Suprapubic skin (tissue), 4 donors: ENCODE measurements around the gene RAB19. TPM values are rescaled to one million over a fixed set of nuclear protein-coding genes. Genes with fewer than 3 reads are reported as not detected.

Experiments
- DNase-seq, 2 donors: peaks; one replicate each; pipeline ENCODE4 v3.0.0-alpha.2; 2019; ENCODE audit warnings: low spot score in 2 of 2
- H3K27ac ChIP-seq: fragments of 200-600 bp; sonication (generic); one replicate; pipeline ENCODE4 v1.5.1; 2019
- H3K27me3 ChIP-seq: fragments of 200-600 bp; sonication (generic); one replicate; pipeline ENCODE4 v1.5.1; 2019
- H3K36me3 ChIP-seq: fragments of 200-600 bp; sonication (generic); one replicate; pipeline ENCODE4 v1.5.1; 2019
- H3K4me1 ChIP-seq: fragments of 200-600 bp; sonication (generic); one replicate; pipeline ENCODE4 v1.5.1; 2019
- H3K4me3 ChIP-seq: fragments of 200-600 bp; sonication (generic); one replicate; pipeline ENCODE4 v1.5.1; 2019; ENCODE audit warnings: mild to moderate bottlenecking
- H3K9me3 ChIP-seq: fragments of 200-600 bp; sonication (generic); one replicate; pipeline ENCODE4 v1.5.1; 2019
- CTCF ChIP-seq, 2 donors: fragments of 200-600 bp in 1 of 2; fragments of 450-650 bp in 1 of 2; sonication (generic) in 1 of 2; IDR thresholded peaks; one replicate each; pipeline ENCODE4 v1.5.1; 2016 to 2019; ENCODE audit warnings: antibody characterized with exemption in 2 of 2, mild to moderate bottlenecking in 1 of 2, moderate library complexity in 1 of 2
- EP300 ChIP-seq: sonication (generic); formaldehyde crosslinking; IDR thresholded peaks from one replicate; pipeline ENCODE4 v1.6.1; 2017; ENCODE audit warnings: antibody characterized with exemption
- POLR2A ChIP-seq, 2 donors: fragments of 450-650 bp; IDR thresholded peaks; one replicate each; pipeline ENCODE4 v1.6.1; 2017; ENCODE audit warnings: antibody characterized with exemption in 2 of 2, mild to moderate bottlenecking in 2 of 2, moderate library complexity in 2 of 2
- POLR2AphosphoS5 ChIP-seq, 3 donors: sonication (generic); formaldehyde crosslinking; IDR thresholded peaks; one replicate each; pipeline ENCODE4 v1.6.1; 2017; ENCODE audit warnings: antibody characterized with exemption in 3 of 3
- WGBS: methylation state at CpG from one replicate; pipeline ENCODE4 v1.1.5; 2018; 5-methylcytosine and 5-hydroxymethylcytosine counted together
- total RNA-seq, 4 donors: library from RNA; depleted of rRNA; stranded (reverse); fragments of >200 nt; gene quantifications; one replicate each; pipeline ENCODE4 v1.1.0, GENCODE V29; 2016

RAB19 gene
- total RNA-seq, 4 donors from 2014 or later: 0.89 to 5.3 TPM; not detected in 2

- H3K27ac ChIP-seq: no peak overlapping the region
- no peaks in the 10 kb centered on the region for H3K27me3 ChIP-seq
- no peak overlapping the region for H3K4me3 ChIP-seq
- no peaks in the 10 kb centered on the region for H3K4me1 ChIP-seq
- H3K9me3 ChIP-seq: no peaks in the 10 kb centered on the region
- H3K36me3 ChIP-seq: no peaks in the 10 kb centered on the region
- TF ChIP-seq CTCF (IDR thresholded peaks at IDR 0.05) (no peak), POLR2AphosphoS5 (IDR thresholded peaks at IDR 0.05) (no peak), POLR2A (IDR thresholded peaks at IDR 0.05) (no peak)
- no peak for DNase-seq
- 90% methylated on average over 4 of the region's 4 CpGs for WGBS
Observed at GRCh38 chr7:140418653-140419052, 14.8 kb downstream of the RAB19 start.

GRCh38 chr7:140421521-140421920 lies 17.7 kb downstream of the RAB19 start:
- no peaks in the 10 kb centered on the region for H3K27me3 ChIP-seq
- 86% methylated on average over 2 of the region's 2 CpGs for WGBS
- no peaks in the 10 kb centered on the region for H3K9me3 ChIP-seq
- TF ChIP-seq EP300 (no peak), POLR2A (IDR thresholded peaks at IDR 0.05) (no peak)
- H3K27ac ChIP-seq: no peak overlapping the region
- H3K36me3 ChIP-seq: no peaks in the 10 kb centered on the region
- no peak for DNase-seq
- no peak overlapping the region for H3K4me3 ChIP-seq
- H3K4me1 ChIP-seq: no peaks in the 10 kb centered on the region

- no peak for TF ChIP-seq CTCF (IDR thresholded peaks at IDR 0.05)
- no peak for TF ChIP-seq POLR2AphosphoS5 (IDR thresholded peaks at IDR 0.05)
- TF ChIP-seq EP300: no peak
- no peak for TF ChIP-seq POLR2A (IDR thresholded peaks at IDR 0.05)
- no peak for DNase-seq
- H3K9me3 ChIP-seq: no peaks in the 10 kb centered on the region
- H3K36me3 ChIP-seq: no peaks in the 10 kb centered on the region
- no peaks in the 10 kb centered on the region for H3K4me1 ChIP-seq
- no peaks in the 10 kb centered on the region for H3K27me3 ChIP-seq
- 77% methylated on average over 3 of the region's 3 CpGs for WGBS
- H3K27ac ChIP-seq: no peak overlapping the region
- no peak overlapping the region for H3K4me3 ChIP-seq
Observed at GRCh38 chr7:140423501-140423900, 19.6 kb downstream of the RAB19 start.

- Histone ChIP-seq H3K36me3 (no peaks in the 10 kb centered on the region), H3K4me1 (no peaks in the 10 kb centered on the region), H3K27me3 (no peaks in the 10 kb centered on the region), H3K27ac (no peak overlapping the region), H3K4me3 (no peak overlapping the region), H3K9me3 (no peaks in the 10 kb centered on the region)
- WGBS: 71% methylated on average over 12 of the region's 12 CpGs
- DNase-seq: no peak
- no peak for TF ChIP-seq EP300
- no peak for TF ChIP-seq POLR2A (IDR thresholded peaks at IDR 0.05)
- TF ChIP-seq POLR2AphosphoS5 (IDR thresholded peaks at IDR 0.05): no peak
- TF ChIP-seq CTCF (IDR thresholded peaks at IDR 0.05): no peak
Observed at GRCh38 chr7:140425718-140426117, 21.9 kb downstream of the RAB19 start.

GRCh38 chr7:140426130-140426529 lies 22.3 kb downstream of the RAB19 start:
- Histone ChIP-seq H3K4me1 (no peaks in the 10 kb centered on the region), H3K36me3 (no peaks in the 10 kb centered on the region), H3K9me3 (no peaks in the 10 kb centered on the region), H3K4me3 (no peak overlapping the region), H3K27me3 (no peaks in the 10 kb centered on the region), H3K27ac (no peak overlapping the region)
- no peak for DNase-seq
- WGBS: 93% methylated on average over 5 of the region's 6 CpGs
- TF ChIP-seq POLR2A (IDR thresholded peaks at IDR 0.05) (no peak), CTCF (IDR thresholded peaks at IDR 0.05) (no peak), POLR2AphosphoS5 (IDR thresholded peaks at IDR 0.05) (no peak), EP300 (no peak)

GRCh38 chr7:140433396-140433795 lies 29.5 kb downstream of the RAB19 start:
- Histone ChIP-seq H3K9me3 (no peaks in the 10 kb centered on the region), H3K4me3 (no peak overlapping the region), H3K4me1 (no peaks in the 10 kb centered on the region), H3K27ac (no peak overlapping the region), H3K36me3 (no peaks in the 10 kb centered on the region), H3K27me3 (no peaks in the 10 kb centered on the region)
- TF ChIP-seq EP300 (no peak), POLR2AphosphoS5 (IDR thresholded peaks at IDR 0.05) (no peak), CTCF (IDR thresholded peaks at IDR 0.05) (no peak), POLR2A (IDR thresholded peaks at IDR 0.05) (no peak)
- no peak for DNase-seq
- 72% methylated on average over 3 of the region's 3 CpGs for WGBS
